Tibial nerve (tissue), 4 donors: Measurements from ENCODE around the gene NSRP1. TPM values are rescaled to one million over a fixed set of nuclear protein-coding genes. Genes with fewer than 3 reads are reported as not detected.

ENCODE experiments used
- DNase-seq, 2 donors: peaks; one replicate each; pipeline ENCODE4 v3.0.0-alpha.2; 2019; ENCODE audit warnings: low spot score in 2 of 2
- H3K27ac ChIP-seq, 4 donors: fragments of 200-600 bp; sonication (generic) in 3 of 4; one replicate each; pipeline ENCODE4 v1.5.1; 2017 to 2019; ENCODE audit warnings: mild to moderate bottlenecking in 1 of 4
- H3K27me3 ChIP-seq, 2 donors: fragments of 200-600 bp; sonication (generic) in 1 of 2; one replicate each; pipeline versions ENCODE4 v1.5.1 to v1.6.0; 2017 to 2019
- H3K36me3 ChIP-seq, 3 donors: fragments of 200-600 bp; sonication (generic); one replicate each; pipeline ENCODE4 v1.5.1; 2018 to 2019
- H3K4me1 ChIP-seq, 4 donors: fragments of 200-600 bp; sonication (generic) in 3 of 4; one replicate each; pipeline ENCODE4 v1.5.1; 2017 to 2019
- H3K4me3 ChIP-seq, 4 donors: fragments of 200-600 bp; sonication (generic) in 3 of 4; one replicate each; pipeline ENCODE4 v1.5.1; 2017 to 2019; ENCODE audit warnings: mild to moderate bottlenecking in 1 of 4, moderate library complexity in 1 of 4
- H3K9me3 ChIP-seq, 4 donors: fragments of 200-600 bp; sonication (generic) in 3 of 4; one replicate each; pipeline ENCODE4 v1.5.1; 2017 to 2019
- CTCF ChIP-seq, 5 experiments: fragments of 200-600 bp in 3 of 5; fragments of 450-650 bp in 2 of 5; sonication (generic) in 3 of 5; IDR thresholded peaks; one replicate each; pipeline ENCODE4 v1.5.1; 2016 to 2019; ENCODE audit warnings: antibody characterized with exemption in 5 of 5, mild to moderate bottlenecking in 3 of 5, moderate library complexity in 2 of 5
- EP300 ChIP-seq, 2 donors: sonication (generic); formaldehyde crosslinking; IDR thresholded peaks; one replicate each; pipeline ENCODE4 v1.6.1; 2017; ENCODE audit warnings: antibody characterized with exemption in 2 of 2, mild to moderate bottlenecking in 1 of 2
- POLR2A ChIP-seq, 2 donors: fragments of 450-650 bp; IDR thresholded peaks; one replicate each; pipeline ENCODE4 v1.6.1; 2017; ENCODE audit warnings: antibody characterized with exemption in 2 of 2, mild to moderate bottlenecking in 2 of 2, moderate library complexity in 2 of 2
- WGBS, 2 donors: methylation state at CpG; one replicate each; pipeline ENCODE4 v1.1.5; 2018; 5-methylcytosine and 5-hydroxymethylcytosine counted together
- total RNA-seq, 4 donors: library from RNA; depleted of rRNA; stranded (reverse); fragments of >200 nt; gene quantifications; one replicate each; pipeline ENCODE4 v1.1.0, GENCODE V29; 2016

Gene NSRP1
- total RNA-seq, 4 donors from 2014 or later: 23.3 to 55.5 (median 34.4) TPM

GRCh38 chr17:30092886-30093285 lies 23.7 kb upstream of the NSRP1 start:
- H3K4me1 ChIP-seq: peaks cover 0 to 23% (median 0%) of the 10 kb centered on the region in 4 donors
- no peaks in the 10 kb centered on the region for H3K27me3 ChIP-seq
- TF ChIP-seq EP300 (IDR thresholded peaks at IDR 0.05) (no peak), POLR2A (IDR thresholded peaks at IDR 0.05) (no peak), CTCF (IDR thresholded peaks at IDR 0.05) (no peak)
- H3K9me3 ChIP-seq: no peaks in the 10 kb centered on the region
- H3K4me3 ChIP-seq: no peak overlapping the region
- H3K36me3 ChIP-seq: no peaks in the 10 kb centered on the region
- H3K27ac ChIP-seq: no peak overlapping the region
- DNase-seq: no peak

- Histone ChIP-seq H3K27ac (no peak overlapping the region), H3K4me3 (no peak overlapping the region), H3K9me3 (no peaks in the 10 kb centered on the region), H3K4me1 (peaks cover 0 to 23% (median 0%) of the 10 kb centered on the region in 4 donors), H3K36me3 (no peaks in the 10 kb centered on the region), H3K27me3 (no peaks in the 10 kb centered on the region)
- 19% methylated on average over 12 of the region's 12 CpGs for WGBS, 2 donors
- no peak for TF ChIP-seq EP300 (IDR thresholded peaks at IDR 0.05)
- peak; percentile 71 to 91 (median 75) for TF ChIP-seq CTCF (IDR thresholded peaks at IDR 0.05)
- TF ChIP-seq POLR2A (IDR thresholded peaks at IDR 0.05): no peak
- DNase-seq: peak in 1 of 2 donors; percentile 75
Measured at GRCh38 chr17:30093463-30094147, 23.0 kb upstream of the NSRP1 start.

GRCh38 chr17:30095507-30096244 lies 20.9 kb upstream of the NSRP1 start:
- peaks cover 0 to 23% (median 0%) of the 10 kb centered on the region in 4 donors for H3K4me1 ChIP-seq
- H3K27ac ChIP-seq: peak overlapping the region in 1 of 4 donors; percentile 9
- WGBS, 2 donors: 31 to 37% methylated on average over 4 of the region's 4 CpGs
- peak in 1 of 2 donors; percentile 47 for DNase-seq
- H3K36me3 ChIP-seq: no peaks in the 10 kb centered on the region
- no peaks in the 10 kb centered on the region for H3K27me3 ChIP-seq
- H3K9me3 ChIP-seq: no peaks in the 10 kb centered on the region
- no peak for TF ChIP-seq POLR2A (IDR thresholded peaks at IDR 0.05)
- peak in 4 of 5 experiments; percentile 32 to 55 (median 44) for TF ChIP-seq CTCF (IDR thresholded peaks at IDR 0.05)
- no peak overlapping the region for H3K4me3 ChIP-seq

GRCh38 chr17:30101686-30102390 lies 14.8 kb upstream of the NSRP1 start:
- Histone ChIP-seq H3K27ac (no peak overlapping the region), H3K27me3 (no peaks in the 10 kb centered on the region), H3K36me3 (no peaks in the 10 kb centered on the region), H3K4me1 (peaks cover 0 to 7% (median 0%) of the 10 kb centered on the region in 4 donors), H3K9me3 (no peaks in the 10 kb centered on the region), H3K4me3 (no peak overlapping the region)
- TF ChIP-seq CTCF (IDR thresholded peaks at IDR 0.05) (no peak), POLR2A (IDR thresholded peaks at IDR 0.05) (no peak), EP300 (IDR thresholded peaks at IDR 0.05) (no peak)
- WGBS, 2 donors: 57 to 63% methylated on average over 4 of the region's 4 CpGs
- no peak for DNase-seq
